HG03135 (cell line): ENCODE data around the gene RAB3GAP2.
"Not testable (repeated sequence)": the region's sequence is repeated elsewhere in the genome, so short reads cannot be mapped to it uniquely, and the experiment has no call there.

ENCODE experiments used
- ATAC-seq: cut with Tn5 transposase; IDR thresholded peaks from one replicate; pipeline ENCODE4 v1.9.1; 2021; ENCODE audit warnings: mild to moderate bottlenecking, moderate library complexity; ENCODE audit not compliant: unreplicated experiment

The RAB3GAP2 gene

DNA sequence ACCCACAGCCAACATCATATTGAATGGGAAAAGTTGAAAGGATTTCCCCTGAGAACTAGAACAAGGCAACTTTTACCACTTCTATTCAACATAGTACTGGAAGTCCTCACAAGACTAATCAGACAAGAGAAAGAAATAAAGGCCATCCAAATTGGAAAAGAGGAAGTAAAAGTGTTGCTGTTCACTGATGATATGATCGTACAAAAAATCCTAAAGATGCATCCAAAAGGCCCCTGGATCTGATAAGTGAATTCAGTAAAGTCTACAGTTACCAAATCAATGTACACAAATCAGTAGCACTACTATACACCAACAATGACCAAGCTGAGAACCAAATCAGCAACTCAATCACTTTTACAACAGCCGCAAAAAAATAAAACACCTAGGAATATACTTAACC, 28.3 kb downstream of the RAB3GAP2 start:
- ATAC-seq, result no peak

DNA sequence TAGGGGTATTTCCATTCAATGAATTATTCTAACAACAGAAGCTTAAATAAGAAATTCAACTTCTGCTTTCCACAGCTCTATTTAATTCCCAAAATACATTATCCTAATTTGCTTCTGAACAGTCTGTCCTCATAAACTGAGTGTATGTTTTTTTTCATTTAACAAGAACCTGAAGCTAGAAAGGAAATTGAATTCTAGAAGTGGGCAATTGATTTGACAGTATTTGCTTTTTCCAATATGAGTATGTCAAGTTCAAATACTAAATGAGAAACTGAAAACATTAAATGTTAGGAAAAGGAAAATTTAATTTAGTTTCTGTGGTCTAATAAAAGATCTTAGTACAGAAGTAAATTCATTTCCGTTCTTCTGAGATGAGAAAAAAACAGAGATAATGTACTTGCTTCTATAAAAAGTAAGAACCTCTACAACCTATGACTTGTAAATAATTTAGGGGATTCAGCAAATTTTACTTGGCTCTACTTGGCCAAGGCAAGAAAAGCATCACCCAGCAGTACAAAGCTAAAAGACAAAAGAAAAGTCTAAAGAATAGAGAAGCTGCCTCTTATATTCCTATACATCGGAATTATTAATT, 31.1 kb downstream of the RAB3GAP2 start:
- ATAC-seq, result no peak

DNA sequence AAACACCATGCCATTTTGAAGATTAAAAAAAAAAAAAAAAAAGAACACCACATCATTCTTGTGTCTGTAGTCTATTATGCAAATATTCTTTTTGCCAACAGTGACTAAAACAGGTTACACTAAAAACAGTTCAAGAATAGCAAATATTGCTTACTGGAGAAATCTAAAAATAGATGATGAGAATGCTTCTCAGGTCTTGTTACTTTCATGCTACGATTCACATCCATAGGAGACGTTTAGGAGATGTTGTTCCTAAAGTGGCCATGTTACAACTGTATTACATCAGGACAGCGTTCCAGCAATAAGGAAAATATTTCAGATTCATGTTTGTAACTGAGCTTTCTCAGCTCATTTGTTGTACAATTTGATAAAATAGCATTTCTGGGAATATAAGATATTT, 32.3 kb downstream of the RAB3GAP2 start:
- ATAC-seq, result no peak

DNA sequence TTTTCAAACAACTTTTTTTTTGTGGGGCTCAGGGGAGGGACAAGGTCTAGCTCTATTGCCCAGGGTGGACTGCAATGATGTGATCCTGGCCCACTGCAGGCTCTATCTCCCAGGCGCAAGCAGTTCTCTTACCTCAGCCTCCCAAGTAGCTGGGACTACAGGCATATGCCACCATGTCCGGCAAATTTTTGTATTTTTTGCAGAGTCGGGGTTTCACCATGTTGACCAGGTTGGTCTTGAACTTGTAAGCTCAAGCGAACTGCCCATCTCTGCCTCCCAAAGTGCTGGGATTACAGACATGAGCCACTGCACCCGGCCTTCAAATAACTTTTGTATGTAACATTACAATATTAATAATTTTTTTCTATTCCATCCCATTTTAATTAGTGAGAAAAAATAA, 33.0 kb downstream of the RAB3GAP2 start:
- no peak for ATAC-seq

DNA sequence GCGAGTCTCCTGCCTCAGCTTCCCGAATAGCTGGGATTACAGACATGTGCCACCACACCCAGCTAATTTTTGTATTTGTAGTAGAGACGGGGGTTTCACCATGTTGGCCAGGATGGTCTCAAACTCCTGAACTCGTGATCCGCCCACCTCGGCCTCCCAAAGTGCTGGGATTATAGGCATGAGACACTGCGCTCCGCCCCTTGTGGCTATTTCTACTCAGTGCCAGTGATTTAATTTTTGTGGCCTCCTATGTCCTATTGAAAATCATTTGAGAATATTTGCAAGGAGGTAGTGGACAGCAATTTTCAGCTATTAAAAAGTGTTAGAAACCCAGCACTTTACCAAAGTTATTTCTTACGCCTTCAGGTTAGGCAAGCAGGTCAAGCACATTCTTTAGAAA, 36.0 kb downstream of the RAB3GAP2 start:
- not testable (repeated sequence) for ATAC-seq

- no peak for ATAC-seq
Observed at GRCh38 chr1:220235462-220235861, 36.8 kb downstream of the RAB3GAP2 start.

DNA sequence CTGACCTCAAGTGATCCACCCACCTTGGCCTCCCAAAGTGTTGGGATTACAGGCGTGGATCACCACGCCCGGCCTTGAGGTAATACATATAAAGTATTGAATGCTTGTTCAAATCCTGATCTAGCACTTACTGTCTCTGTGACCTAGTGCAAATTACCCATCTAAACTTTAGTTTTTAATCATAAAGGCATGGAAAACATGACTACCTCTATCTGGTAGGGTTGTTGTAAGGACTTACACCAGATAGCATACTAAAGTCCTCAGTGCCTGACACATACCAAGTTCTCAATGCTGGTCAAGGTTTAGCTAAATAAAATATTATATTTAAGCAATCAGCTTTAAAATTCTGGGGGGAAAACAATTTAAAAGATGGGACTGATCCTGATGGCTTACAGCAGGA, 38.3 kb downstream of the RAB3GAP2 start:
- no peak for ATAC-seq

DNA sequence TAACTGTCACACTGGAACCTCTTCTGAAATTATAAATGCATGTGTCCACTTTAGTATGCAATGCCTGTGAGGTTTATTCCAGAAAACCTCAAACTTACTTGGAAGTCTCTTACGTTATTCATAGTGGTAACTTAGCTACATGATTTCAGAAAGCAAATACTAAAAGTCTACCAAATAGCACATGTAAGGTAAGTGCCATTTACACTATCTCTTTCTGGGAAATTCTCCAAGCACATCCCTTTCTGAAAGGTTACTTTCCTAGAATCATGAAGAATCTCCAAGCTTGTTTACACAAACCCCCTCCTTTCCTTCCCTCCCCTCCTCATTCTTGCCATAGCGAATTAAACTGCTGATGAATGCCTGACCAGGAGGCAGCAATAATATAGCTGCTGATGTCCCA, 42.5 kb downstream of the RAB3GAP2 start:
- no peak for ATAC-seq

- ATAC-seq, result no peak
Observed at GRCh38 chr1:220227393-220227792, 44.9 kb downstream of the RAB3GAP2 start.

DNA sequence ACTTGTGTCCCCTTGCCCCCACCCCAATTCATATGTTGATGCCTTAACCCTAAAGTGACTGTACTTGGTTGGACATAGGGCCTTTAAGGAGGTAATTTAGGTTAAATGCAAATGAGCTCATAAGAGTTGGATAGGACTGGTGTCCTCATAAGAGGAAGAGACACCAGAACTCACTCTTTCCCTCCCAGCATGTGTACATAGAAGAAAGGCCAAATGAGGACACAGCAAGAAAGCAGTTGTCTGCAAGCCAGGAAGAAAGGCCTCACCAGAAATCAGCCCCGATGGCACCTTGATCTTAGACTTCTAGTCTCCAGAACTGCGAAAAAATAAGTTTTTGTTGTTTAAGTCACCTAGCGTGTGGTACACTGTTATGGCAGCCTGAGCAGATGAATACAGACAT, 45.5 kb downstream of the RAB3GAP2 start:
- ATAC-seq, result no peak

DNA sequence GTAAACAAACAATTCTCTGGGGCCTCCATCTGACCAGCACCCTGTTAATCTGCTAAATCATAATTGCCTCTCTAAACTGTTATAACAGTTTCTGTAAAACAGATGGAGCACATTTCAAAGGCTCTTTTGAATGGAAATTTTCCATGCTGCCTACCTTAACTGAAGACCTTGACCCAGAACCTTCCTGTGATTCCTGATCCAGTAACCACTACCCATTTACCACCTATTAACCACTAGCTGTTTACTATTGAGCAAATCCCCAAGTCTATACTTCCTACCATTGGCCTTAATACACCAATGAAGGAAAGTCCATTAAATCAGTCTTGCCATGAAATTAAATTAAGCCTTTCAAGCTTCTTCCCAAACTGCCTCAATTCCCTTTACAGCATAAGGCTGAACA, 46.3 kb downstream of the RAB3GAP2 start:
- no peak for ATAC-seq

- no peak for ATAC-seq
Observed at GRCh38 chr1:220224611-220225124, 47.6 kb downstream of the RAB3GAP2 start.

DNA sequence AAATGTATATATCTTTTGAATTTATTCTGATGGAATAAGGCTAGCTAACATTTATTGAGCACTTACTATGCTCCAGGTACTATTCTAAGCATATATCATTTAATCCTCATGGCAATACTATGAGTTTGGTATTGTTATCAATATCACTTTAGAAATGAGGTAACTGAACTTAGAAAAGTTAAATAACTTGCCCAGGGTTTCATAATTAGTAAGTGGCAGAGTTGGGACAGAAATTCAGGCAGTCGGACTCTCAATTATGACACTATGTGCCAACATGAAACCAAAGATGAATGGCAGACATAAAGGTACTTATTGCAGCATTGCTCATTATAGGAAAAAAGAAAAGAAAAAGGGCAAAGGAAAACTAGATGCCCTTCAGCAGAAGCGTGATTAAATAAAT, 48.2 kb downstream of the RAB3GAP2 start:
- ATAC-seq, result no peak

- ATAC-seq, result no peak
Observed at GRCh38 chr1:220222939-220223338, 49.3 kb downstream of the RAB3GAP2 start.

DNA sequence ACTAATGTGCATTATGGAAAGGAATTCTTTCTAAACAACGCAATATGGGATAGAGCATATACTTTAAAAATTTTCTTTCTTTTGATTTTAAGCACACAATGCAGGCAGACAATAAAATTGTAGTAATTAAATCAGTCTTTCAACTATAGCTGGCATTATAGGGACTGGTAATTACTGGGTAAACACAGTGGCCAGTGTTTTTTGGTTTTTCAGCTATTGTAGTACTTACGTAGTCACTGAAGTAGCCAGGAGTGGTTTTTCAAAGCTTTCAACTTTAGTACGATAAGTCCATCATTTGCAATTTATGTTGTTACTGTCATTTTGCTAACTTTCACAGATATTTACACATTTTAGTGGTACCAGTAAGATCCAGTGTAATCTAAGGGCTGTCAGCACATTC, 50.6 kb downstream of the RAB3GAP2 start:
- no peak for ATAC-seq

GRCh38 chr1:220221269-220221668, 51.0 kb downstream of the RAB3GAP2 start:
- ATAC-seq, result no peak

DNA sequence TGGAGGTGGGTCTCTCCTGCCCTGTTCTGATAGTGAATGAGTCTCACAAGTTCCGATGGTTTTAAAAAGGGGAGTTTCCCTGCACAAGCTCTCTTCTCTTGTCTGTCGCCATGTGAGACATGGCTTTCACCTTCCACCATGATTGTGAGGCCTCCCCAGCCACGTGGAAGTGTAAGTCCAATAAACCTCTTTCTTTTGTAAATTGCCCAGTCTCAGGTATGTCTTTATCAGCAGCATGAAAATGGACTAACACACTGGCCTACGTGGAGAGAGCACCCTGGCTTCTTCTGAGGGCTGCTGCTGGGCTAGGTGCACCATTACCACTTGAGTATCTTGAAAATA, 51.6 kb downstream of the RAB3GAP2 start:
- not testable (repeated sequence) for ATAC-seq

DNA sequence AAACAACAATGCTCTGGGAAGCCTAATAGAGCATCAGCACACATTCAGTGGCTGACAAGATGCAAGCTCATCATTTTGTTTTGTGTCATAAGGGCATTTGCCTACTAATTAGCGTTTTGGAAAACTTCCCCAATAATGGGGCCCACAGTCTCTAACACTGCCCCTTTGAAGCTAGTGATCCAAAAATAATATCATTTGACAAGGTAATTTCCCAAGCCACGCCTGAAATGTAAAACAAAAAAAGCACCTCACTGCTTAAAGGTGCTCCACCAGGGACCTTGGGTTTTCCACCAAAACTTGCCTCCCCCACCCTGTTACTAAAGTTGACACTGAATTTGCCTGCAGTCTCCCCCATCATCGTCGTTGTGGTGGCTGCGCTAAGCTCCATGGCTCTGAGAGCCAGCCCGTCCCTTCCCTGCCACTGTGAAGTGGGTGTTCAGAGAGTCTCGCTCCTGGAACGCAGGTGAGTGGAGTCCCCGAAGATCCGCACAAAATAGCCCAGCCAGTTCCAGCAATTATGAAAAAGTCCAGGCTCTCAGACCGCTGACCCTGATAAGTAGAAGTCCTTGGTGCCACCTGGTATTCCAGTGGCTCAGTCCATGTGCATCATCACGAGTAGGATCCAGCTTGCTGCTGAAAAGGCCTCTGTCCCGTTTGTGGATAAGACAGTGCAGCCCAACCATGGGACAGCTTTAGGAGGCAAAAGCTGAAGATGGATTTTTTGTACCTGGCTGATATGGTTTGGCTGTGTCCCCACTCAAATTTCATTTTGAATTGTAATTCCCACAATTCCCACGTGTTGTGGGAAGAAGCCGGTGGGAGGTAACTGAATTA, 52.2 kb downstream of the RAB3GAP2 start:
- peak; percentile 46 for ATAC-seq

GRCh38 chr1:220219136-220219442, 53.2 kb downstream of the RAB3GAP2 start:
- no peak for ATAC-seq

DNA sequence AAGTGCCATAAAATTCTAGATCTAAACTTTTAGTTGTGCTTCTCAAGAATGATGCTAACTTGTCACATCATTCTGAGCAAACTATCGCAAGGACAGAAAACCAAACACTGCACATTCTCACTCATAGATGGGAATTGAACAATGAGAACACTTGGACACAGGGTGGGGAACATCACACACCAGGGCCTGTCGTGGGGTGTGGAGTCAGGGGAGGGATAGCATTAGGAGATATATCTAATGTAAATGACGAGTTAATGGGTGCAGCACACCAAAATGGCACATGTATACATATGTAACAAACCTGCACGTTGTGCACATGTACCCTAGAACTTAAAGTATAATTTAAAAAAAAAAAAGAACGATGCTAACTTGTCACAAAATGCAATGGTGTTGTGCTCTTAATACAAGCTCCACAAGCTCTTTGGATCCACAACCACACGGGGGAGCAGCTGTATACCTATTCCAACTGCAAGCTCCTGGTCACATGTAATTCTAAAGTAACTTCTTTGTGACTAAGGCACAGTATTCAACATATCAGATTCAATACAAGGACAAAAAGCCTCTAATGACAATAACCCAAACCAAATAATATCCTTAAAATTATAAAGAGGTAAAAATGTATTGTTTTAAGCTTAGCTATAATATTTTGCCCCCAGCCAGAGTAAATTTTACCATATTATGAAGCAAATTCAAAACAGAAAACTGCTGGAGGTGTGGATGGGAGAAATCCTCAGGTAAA, 53.7 kb downstream of the RAB3GAP2 start:
- ATAC-seq, result peak; percentile 51

GRCh38 chr1:220217383-220217988, 54.8 kb downstream of the RAB3GAP2 start:
- ATAC-seq, result no peak
